Activated T-helper 2 cell treated with anti-CD3 and anti-CD28 coated beads, Interferon-gamma antibody, Interleukin-2, Interleukin-4, amounts not matched to agents 10 μg/mL and 5 μg/mL and 100 μg/mL, durations not matched to agents 14 hours and 24 hours and 36 hours (primary cell): ENCODE data around the gene WFDC6. TPM values are rescaled to one million over a fixed set of nuclear protein-coding genes. Genes with fewer than 3 reads are reported as not detected.
"Not testable (repeated sequence)": the region's sequence is repeated elsewhere in the genome, so short reads cannot be mapped to it uniquely, and the experiment has no call there.

ENCODE experiments used
- DNase-seq: peaks from one replicate; pipeline ENCODE4 v3.0.0; 2021; ENCODE audit warnings: low spot score
- H3K27ac Mint-ChIP-seq: one replicate; pipeline ENCODE4 v1.8.0; 2021; ENCODE audit warnings: mixed read lengths
- H3K27me3 Mint-ChIP-seq: one replicate; pipeline ENCODE4 v1.8.0; 2021; ENCODE audit warnings: low read depth, mixed read lengths
- H3K36me3 Mint-ChIP-seq: one replicate; pipeline ENCODE4 v1.8.0; 2021; ENCODE audit warnings: low read depth, mixed read lengths
- H3K4me1 Mint-ChIP-seq: one replicate; pipeline ENCODE4 v1.8.0; 2021; ENCODE audit warnings: low read depth, mixed read lengths
- H3K4me3 Mint-ChIP-seq: one replicate; pipeline ENCODE4 v1.8.0; 2021; ENCODE audit warnings: low read depth, mild to moderate bottlenecking, moderate library complexity, mixed read lengths
- H3K9me3 Mint-ChIP-seq: one replicate; pipeline ENCODE4 v1.8.0; 2021; ENCODE audit warnings: mixed read lengths
- intact Hi-C: fragments of 100-400 bp; cut with micrococcal nuclease; formaldehyde crosslinking; loops from one replicate; pipeline ENCODE4 v1.15.1; 2023
- total RNA-seq: library from RNA; stranded (reverse); gene quantifications from 2 replicates; pipeline ENCODE4 v1.2.3, GENCODE V29; 2022

WFDC6 gene
- total RNA-seq = not detected in 2 replicates

GRCh38 chr20:45539382-45539781, at the start of gene WFDC6:
WFDC6 (minus strand) TSS chr20:45539482; CDS start chr20:45539407, 75 bp downstream.
- H3K27ac Mint-ChIP-seq = no peak within 1 kb of the TSS
- no peaks in the 10 kb centered on the region for H3K4me1 Mint-ChIP-seq
- no peaks in the 10 kb centered on the region for H3K9me3 Mint-ChIP-seq
- no peak within 1 kb of the TSS for H3K4me3 Mint-ChIP-seq
- intact Hi-C loops = no loop called here
- no peak for DNase-seq
- peaks cover 13% of the 10 kb centered on the region for H3K27me3 Mint-ChIP-seq
- H3K36me3 Mint-ChIP-seq = no peaks in the 10 kb centered on the region

GRCh38 chr20:45588800-45589199, 49.5 kb upstream of the WFDC6 start:
- intact Hi-C loops = no loop called here
- Mint-ChIP-seq H3K4me1 (no peaks in the 10 kb centered on the region), H3K4me3 (no peak overlapping the region), H3K9me3 (no peaks in the 10 kb centered on the region), H3K27me3 (peaks cover 9% of the 10 kb centered on the region), H3K36me3 (no peaks in the 10 kb centered on the region), H3K27ac (no peak overlapping the region)
- no peak for DNase-seq

DNA sequence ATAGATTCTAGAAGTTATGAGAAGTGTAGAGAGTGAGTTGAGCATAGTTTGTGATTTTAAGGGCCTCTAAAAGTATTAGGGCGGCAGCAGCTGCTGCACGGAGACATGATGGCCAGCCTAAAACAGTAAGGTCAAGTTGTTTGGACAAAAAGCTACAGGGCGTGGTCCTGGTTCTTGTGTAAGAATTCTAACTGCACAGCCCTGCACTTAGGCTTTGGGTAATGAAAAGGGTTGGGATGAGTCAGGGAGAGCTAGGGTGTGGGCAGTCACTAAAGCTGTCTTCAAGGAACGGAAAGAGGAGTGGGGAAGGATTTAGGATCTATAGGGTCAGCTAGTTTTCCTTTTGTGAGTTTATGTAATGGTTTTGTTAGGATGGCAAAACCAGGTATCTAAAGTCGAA, 46.7 kb upstream of the WFDC6 start:
- peaks cover 17% of the 10 kb centered on the region for H3K27me3 Mint-ChIP-seq
- H3K27ac Mint-ChIP-seq, H3K4me3 Mint-ChIP-seq, H3K36me3 Mint-ChIP-seq, DNase-seq, H3K4me1 Mint-ChIP-seq, H3K9me3 Mint-ChIP-seq, intact Hi-C loops: not testable (repeated sequence)

- H3K36me3 Mint-ChIP-seq, H3K4me1 Mint-ChIP-seq, H3K4me3 Mint-ChIP-seq, H3K9me3 Mint-ChIP-seq, H3K27ac Mint-ChIP-seq, intact Hi-C loops, DNase-seq: not testable (repeated sequence)
- peaks cover 23% of the 10 kb centered on the region for H3K27me3 Mint-ChIP-seq
Observed at GRCh38 chr20:45584294-45584693, 45.0 kb upstream of the WFDC6 start.

DNA sequence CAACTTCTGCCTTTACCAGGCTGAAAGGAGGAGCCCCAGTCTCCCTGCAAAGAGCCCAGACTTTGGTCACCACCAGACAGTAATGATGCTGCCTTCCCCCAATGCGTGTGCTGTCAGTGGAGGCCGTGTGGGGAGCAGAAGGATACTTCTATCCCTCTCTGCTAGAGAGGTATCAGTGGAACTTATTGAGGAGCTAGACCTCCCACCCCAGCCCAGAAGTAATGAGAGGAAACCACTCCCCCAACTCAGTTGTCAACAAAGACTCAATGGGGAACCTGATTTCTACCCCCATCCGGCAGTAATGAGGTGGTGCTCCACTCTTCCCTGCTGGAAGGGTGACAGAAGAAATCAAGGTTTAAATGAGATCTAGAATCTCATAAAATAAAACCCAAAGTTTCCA, 44.2 kb upstream of the WFDC6 start:
- Mint-ChIP-seq H3K36me3 (no peaks in the 10 kb centered on the region), H3K27me3 (peaks cover 21% of the 10 kb centered on the region), H3K27ac (no peak overlapping the region), H3K4me3 (no peak overlapping the region), H3K4me1 (no peaks in the 10 kb centered on the region), H3K9me3 (no peaks in the 10 kb centered on the region)
- DNase-seq = no peak
- intact Hi-C loops = no loop called here

- Mint-ChIP-seq H3K27ac (no peak overlapping the region), H3K27me3 (peaks cover 23% of the 10 kb centered on the region), H3K9me3 (no peaks in the 10 kb centered on the region), H3K4me1 (no peaks in the 10 kb centered on the region), H3K4me3 (no peak overlapping the region), H3K36me3 (no peaks in the 10 kb centered on the region)
- intact Hi-C loops = no loop called here
- DNase-seq = no peak
Observed at GRCh38 chr20:45581702-45582101, 42.4 kb upstream of the WFDC6 start.

GRCh38 chr20:45579184-45579583, 39.9 kb upstream of the WFDC6 start, which contains the start of gene WFDC8:
WFDC8 (minus strand) TSS chr20:45579284; CDS start chr20:45579247, 37 bp downstream.
- H3K4me3 Mint-ChIP-seq = no peak within 1 kb of the TSS
- H3K27ac Mint-ChIP-seq = no peak within 1 kb of the TSS
- no peak for DNase-seq
- no peaks in the 10 kb centered on the region for H3K36me3 Mint-ChIP-seq
- H3K4me1 Mint-ChIP-seq = no peaks in the 10 kb centered on the region
- peaks cover 25% of the 10 kb centered on the region for H3K27me3 Mint-ChIP-seq
- H3K9me3 Mint-ChIP-seq = no peaks in the 10 kb centered on the region
- intact Hi-C loops = no loop called here

- peaks cover 23% of the 10 kb centered on the region for H3K27me3 Mint-ChIP-seq
- no peaks in the 10 kb centered on the region for H3K9me3 Mint-ChIP-seq
- H3K36me3 Mint-ChIP-seq = no peaks in the 10 kb centered on the region
- no peak overlapping the region for H3K27ac Mint-ChIP-seq
- H3K4me3 Mint-ChIP-seq = no peak overlapping the region
- DNase-seq = no peak
- H3K4me1 Mint-ChIP-seq = no peaks in the 10 kb centered on the region
- intact Hi-C loops = no loop called here
Observed at GRCh38 chr20:45578231-45578630, 38.9 kb upstream of the WFDC6 start.

DNA sequence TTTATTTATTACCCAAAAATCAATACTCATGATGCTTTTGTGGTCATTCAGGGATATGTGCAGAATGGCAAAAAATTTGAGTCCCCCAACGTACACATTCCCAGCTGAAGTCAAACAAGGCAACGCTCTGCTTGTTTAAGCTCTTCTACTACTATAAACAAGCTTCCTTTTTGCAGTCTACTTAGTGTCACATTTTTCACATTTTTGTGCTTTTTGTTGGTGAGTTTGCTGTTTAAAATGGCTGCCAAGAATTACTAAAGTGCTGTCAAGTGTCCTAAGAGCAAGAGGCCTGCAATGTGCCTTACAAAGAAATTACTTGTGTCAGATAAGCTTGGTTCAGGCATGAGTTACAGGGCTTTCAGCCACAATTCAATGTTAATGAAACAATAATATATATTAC, 37.7 kb upstream of the WFDC6 start:
- no peaks in the 10 kb centered on the region for H3K4me1 Mint-ChIP-seq
- no peak overlapping the region for H3K27ac Mint-ChIP-seq
- H3K4me3 Mint-ChIP-seq = no peak overlapping the region
- peaks cover 20% of the 10 kb centered on the region for H3K27me3 Mint-ChIP-seq
- H3K36me3 Mint-ChIP-seq = no peaks in the 10 kb centered on the region
- no peaks in the 10 kb centered on the region for H3K9me3 Mint-ChIP-seq
- DNase-seq = no peak
- intact Hi-C loops = no loop called here

- intact Hi-C loops = no loop called here
- no peak for DNase-seq
- Mint-ChIP-seq H3K4me1 (no peaks in the 10 kb centered on the region), H3K27me3 (peaks cover 22% of the 10 kb centered on the region), H3K9me3 (no peaks in the 10 kb centered on the region), H3K36me3 (no peaks in the 10 kb centered on the region), H3K4me3 (no peak overlapping the region), H3K27ac (no peak overlapping the region)
Observed at GRCh38 chr20:45575931-45576330, 36.6 kb upstream of the WFDC6 start.

- H3K27ac Mint-ChIP-seq, H3K9me3 Mint-ChIP-seq, H3K27me3 Mint-ChIP-seq, intact Hi-C loops, H3K4me1 Mint-ChIP-seq, DNase-seq, H3K36me3 Mint-ChIP-seq, H3K4me3 Mint-ChIP-seq: not testable (repeated sequence)
Observed at GRCh38 chr20:45569650-45570049, 30.4 kb upstream of the WFDC6 start.

DNA sequence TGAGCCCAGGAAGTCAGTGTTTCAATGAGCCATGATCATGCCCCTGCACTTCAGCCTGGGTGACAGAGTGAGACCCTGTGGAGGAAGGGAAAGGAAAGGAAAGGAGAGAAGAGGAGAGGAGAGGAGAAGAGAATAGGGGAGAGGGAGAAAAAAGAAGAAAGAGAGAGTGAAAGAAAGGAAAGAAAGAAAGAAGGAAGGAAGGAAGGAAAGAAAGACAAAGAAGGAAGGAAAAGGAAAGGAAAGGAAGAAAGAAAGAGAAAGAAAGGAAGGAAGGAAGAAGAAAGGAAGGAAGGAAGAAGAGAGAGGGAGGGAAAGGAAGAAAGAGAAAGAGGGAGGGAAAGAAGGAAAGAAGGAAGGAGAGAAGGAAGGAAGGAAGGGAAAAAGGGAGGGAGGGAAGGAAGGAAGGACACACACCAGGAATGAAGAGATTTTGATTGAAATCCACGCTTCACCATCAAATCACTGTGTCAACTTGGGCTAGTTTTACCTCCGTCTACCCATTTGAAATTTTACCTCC, 25.5 kb upstream of the WFDC6 start:
- H3K36me3 Mint-ChIP-seq = no peaks in the 10 kb centered on the region
- H3K27ac Mint-ChIP-seq = no peak overlapping the region
- intact Hi-C loops = no loop called here
- peaks cover 13% of the 10 kb centered on the region for H3K27me3 Mint-ChIP-seq
- DNase-seq = no peak
- H3K9me3 Mint-ChIP-seq = peaks cover 3% of the 10 kb centered on the region
- no peak overlapping the region for H3K4me3 Mint-ChIP-seq
- H3K4me1 Mint-ChIP-seq = no peaks in the 10 kb centered on the region

GRCh38 chr20:45555198-45555597, 15.9 kb upstream of the WFDC6 start:
- no peak overlapping the region for H3K27ac Mint-ChIP-seq
- intact Hi-C loops = no loop called here
- peaks cover 12% of the 10 kb centered on the region for H3K27me3 Mint-ChIP-seq
- H3K9me3 Mint-ChIP-seq = no peaks in the 10 kb centered on the region
- H3K36me3 Mint-ChIP-seq = no peaks in the 10 kb centered on the region
- no peak overlapping the region for H3K4me3 Mint-ChIP-seq
- DNase-seq = no peak
- no peaks in the 10 kb centered on the region for H3K4me1 Mint-ChIP-seq

- intact Hi-C loops = no loop called here
- H3K27me3 Mint-ChIP-seq = peaks cover 17% of the 10 kb centered on the region
- no peak for DNase-seq
- H3K27ac Mint-ChIP-seq = no peak overlapping the region
- no peaks in the 10 kb centered on the region for H3K9me3 Mint-ChIP-seq
- no peaks in the 10 kb centered on the region for H3K36me3 Mint-ChIP-seq
- H3K4me3 Mint-ChIP-seq = no peak overlapping the region
- no peaks in the 10 kb centered on the region for H3K4me1 Mint-ChIP-seq
Observed at GRCh38 chr20:45552456-45552855, 13.2 kb upstream of the WFDC6 start.
